LNCAP (cell line): Measurements from ENCODE around the gene LEKR1.

Source experiments
- TF ChIP-seq, protein P1 (sequence below): fragments of 450-650 bp; IDR thresholded peaks from 2 replicates; pipeline ENCODE4 v1.5.1; 2017; ENCODE audit warnings: mild to moderate bottlenecking

Gene LEKR1

GRCh38 chr3:156819842-156820691 lies 6.1 kb upstream of the LEKR1 start:
- TF ChIP-seq, protein P1, sequence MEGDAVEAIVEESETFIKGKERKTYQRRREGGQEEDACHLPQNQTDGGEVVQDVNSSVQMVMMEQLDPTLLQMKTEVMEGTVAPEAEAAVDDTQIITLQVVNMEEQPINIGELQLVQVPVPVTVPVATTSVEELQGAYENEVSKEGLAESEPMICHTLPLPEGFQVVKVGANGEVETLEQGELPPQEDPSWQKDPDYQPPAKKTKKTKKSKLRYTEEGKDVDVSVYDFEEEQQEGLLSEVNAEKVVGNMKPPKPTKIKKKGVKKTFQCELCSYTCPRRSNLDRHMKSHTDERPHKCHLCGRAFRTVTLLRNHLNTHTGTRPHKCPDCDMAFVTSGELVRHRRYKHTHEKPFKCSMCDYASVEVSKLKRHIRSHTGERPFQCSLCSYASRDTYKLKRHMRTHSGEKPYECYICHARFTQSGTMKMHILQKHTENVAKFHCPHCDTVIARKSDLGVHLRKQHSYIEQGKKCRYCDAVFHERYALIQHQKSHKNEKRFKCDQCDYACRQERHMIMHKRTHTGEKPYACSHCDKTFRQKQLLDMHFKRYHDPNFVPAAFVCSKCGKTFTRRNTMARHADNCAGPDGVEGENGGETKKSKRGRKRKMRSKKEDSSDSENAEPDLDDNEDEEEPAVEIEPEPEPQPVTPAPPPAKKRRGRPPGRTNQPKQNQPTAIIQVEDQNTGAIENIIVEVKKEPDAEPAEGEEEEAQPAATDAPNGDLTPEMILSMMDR = no peak

GRCh38 chr3:156820692-156821080 lies 5.5 kb upstream of the LEKR1 start:
- TF ChIP-seq, protein P1 = no peak

GRCh38 chr3:156825795-156826143 lies 384 bp upstream of the LEKR1 start:
- TF ChIP-seq, protein P1 = no peak

DNA sequence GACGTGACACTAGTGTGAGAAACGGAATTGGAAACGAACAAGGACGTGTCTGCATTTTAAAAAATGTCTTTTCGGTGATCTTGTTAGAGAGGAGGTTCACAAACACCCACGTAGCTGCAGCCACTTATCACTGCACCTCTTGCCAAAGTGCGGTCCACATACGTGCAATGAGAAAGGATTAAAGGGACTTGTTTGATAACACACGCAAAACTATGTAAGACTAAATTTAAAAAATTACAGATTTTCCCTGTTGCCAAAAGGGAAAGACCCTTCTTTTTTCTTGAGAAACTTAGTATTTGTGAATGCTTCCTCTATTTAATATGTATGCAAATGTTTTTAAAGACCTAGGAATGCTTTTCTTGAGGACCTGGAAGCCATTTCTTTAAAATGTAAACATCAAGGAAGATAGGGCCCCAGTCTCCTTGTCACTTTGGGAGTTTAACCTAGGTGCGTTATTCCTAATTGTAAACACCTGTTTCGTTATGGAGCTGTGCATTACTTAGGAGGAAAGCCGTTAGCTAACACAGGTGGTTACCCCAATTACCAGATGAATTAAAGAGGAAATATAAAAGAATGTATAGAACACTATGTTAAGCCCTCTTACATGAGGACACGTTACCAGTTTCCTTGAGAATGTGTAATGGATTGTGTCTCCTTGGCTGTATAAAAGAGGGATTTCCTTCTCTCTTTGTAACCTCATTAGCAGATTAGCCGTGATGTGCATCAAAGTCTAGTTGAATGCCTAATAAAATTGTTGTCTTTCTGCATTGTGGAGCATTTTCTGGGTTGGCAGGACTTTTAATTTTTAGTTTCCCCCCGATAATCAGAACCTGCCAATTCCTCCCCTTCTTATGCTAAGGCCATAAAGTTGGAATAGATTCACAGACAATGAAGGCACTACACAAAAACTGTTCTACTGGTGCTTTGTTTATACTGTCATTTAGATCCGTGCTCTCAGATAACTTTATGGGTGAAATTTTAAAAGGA lies 1.0 kb downstream of the LEKR1 start:
- TF ChIP-seq, protein P1 = no peak

GRCh38 chr3:156831006-156831405 lies 4.9 kb downstream of the LEKR1 start:
- TF ChIP-seq, protein P1 = no peak

DNA sequence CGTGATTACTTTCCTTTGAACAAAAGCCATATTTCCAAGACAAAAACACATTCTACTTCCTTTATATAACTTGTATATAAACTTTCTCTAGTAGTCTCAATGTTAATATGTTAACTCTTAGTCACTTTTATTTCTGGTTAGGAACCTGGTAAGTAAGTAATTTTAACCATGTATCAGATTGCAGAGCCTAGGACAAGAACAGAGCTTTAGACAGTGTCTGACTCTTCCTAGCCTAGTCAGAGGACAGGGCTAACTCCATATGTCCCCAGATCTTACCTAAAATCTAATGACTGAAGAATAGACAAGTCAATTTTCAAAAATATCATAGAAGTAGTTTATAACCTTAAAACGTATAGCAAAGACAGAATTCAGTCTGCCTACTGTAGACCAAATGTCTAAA lies 8.3 kb downstream of the LEKR1 start:
- TF ChIP-seq, protein P1 = no peak

- TF ChIP-seq, protein P1 = no peak
Observed at GRCh38 chr3:156834962-156835535, 8.9 kb downstream of the LEKR1 start.
